ENCODE data around the gene STMP1. TPM values are rescaled to one million over a fixed set of nuclear protein-coding genes. Genes with fewer than 3 reads are reported as not detected.
A peak's percentile ranks its signal among the peaks of the same experiment; 100 is the strongest.

The STMP1 gene
- total and polyA plus RNA-seq, 2 of the 4 experiments (the other 2 are of a cell fraction) = 6.1 to 28.3 TPM

GRCh38 chr7:135713836-135714470 is 51.6 kb downstream of the STMP1 start (continued):
- no peak for TF ChIP-seq CEBPB (IDR thresholded peaks at IDR 0.05; ENCODE audit: low read depth, low read length)

DNA sequence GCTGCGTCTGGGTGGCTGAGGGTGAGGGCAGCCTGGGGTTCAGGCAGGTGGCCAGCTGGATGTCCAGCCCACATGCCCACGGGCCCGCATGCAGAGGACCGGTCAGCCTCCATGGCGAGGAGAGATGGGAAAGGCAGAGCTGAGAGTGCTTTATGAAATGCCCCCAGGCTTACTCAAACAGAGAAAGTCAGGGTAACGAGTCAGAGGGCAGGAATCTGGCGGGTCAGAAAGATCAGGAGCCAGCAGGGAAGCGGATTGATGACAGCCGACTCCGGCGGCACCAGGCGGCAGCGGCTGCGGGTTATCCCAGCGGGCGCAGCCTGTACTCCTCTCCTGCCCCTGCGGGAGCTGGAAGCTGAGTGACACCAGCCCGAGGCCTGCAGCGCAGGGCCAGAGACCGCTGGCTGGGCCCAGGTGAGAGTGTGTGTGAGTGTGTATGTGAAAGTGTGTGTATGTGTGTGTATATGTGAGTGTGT is 52.3 kb downstream of the STMP1 start:
- Histone ChIP-seq H2BK120ac (ENCODE audit: low read depth, low read length) (peak overlapping the region; percentile 86), H4K8ac (ENCODE audit: low read depth in 2 of 2, low read length in 2 of 2) (peak overlapping the region; percentile 14 to 68; a peak in 2 of 4 replicates), H2BK15ac (ENCODE audit: low read depth, low read length) (peak overlapping the region; percentile 57; the same call in 2 of the 3 replicates), H3K9me3 (ENCODE audit: control insufficient read depth, insufficient read depth, low read length) (no peaks in the 10 kb centered on the region), H3K4me3 (ENCODE audit: insufficient read depth, low read depth, low read length) (no peak overlapping the region), H2AFZ (replicated peaks; ENCODE audit: low read length, poor library complexity) (peak overlapping the region; percentile 87), H3K27me3 (ENCODE audit: control insufficient read depth, insufficient read depth, low read length) (no peaks in the 10 kb centered on the region), H2AK9ac (replicated peaks; ENCODE audit: low read depth, low read length, poor library complexity) (peak overlapping the region; percentile 88), H3K56ac (ENCODE audit: extremely low read depth, insufficient read depth, low read length) (no peak overlapping the region), H4K5ac (ENCODE audit: low read depth, low read length) (peak overlapping the region; percentile 10; the same call in 1 of the 2 replicates), H2AK5ac (ENCODE audit: low read depth, low read length) (peak overlapping the region; percentile 87), H3K36me3 (ENCODE audit: control insufficient read depth, insufficient read depth, low read length) (no peaks in the 10 kb centered on the region), H3K9me1 (ENCODE audit: insufficient read depth, low read length) (peaks cover 14% of the 10 kb centered on the region), H3K18ac (ENCODE audit: low read depth, low read length) (peak overlapping the region; percentile 34), H3K4me2 (ENCODE audit: low read depth, low read length) (peak overlapping the region; percentile 23; the same call in 1 of the 2 replicates), H3K27ac (ENCODE audit: insufficient read depth, low read length) (peak overlapping the region; percentile 41; the same call in 1 of the 2 replicates), H2BK5ac (ENCODE audit: low read depth, low read length, poor library complexity, severe bottlenecking) (peak overlapping the region; percentile 78), H3K79me1 (ENCODE audit: low read depth in 1 of 2, low read length in 2 of 2) (peaks cover 0 to 8% of the 10 kb centered on the region in 2 experiments; a peak in 2 of 4 replicates), H3K9ac (ENCODE audit: low read depth, low read length) (no peak overlapping the region), H4K20me1 (ENCODE audit: insufficient read depth, low read length) (no peaks in the 10 kb centered on the region), H3K23ac (ENCODE audit: low read depth, low read length) (peak overlapping the region; percentile 53; the same call in 1 of the 2 replicates), H3K4me1 (ENCODE audit: control insufficient read depth, insufficient read depth, low read length) (peaks cover 16% of the 10 kb centered on the region), H3K14ac (replicated peaks; ENCODE audit: low read depth, low read length) (peak overlapping the region; percentile 73), H2BK20ac (ENCODE audit: low read depth, low read length) (peak overlapping the region; percentile 60), H4K91ac (ENCODE audit: insufficient read depth, low read depth, low read length) (peak overlapping the region; percentile 77; the same call in 1 of the 2 replicates), H3K4ac (ENCODE audit: low read depth, low read length) (peak overlapping the region; percentile 82)
- dilution Hi-C loops (cut with HindIII; ENCODE audit: low sequenced_read_pairs, unreplicated experiment) (no loop called here), in situ Hi-C loops (cut with MboI; ENCODE audit: low sequenced_read_pairs) (no loop called here), intact Hi-C loops (cut with micrococcal nuclease) (loop anchor here (1.0 kb wide), 1 partner anchor 11 kb away; no protein-coding TSS in a partner anchor)
- 35% methylated on average over 8 of the region's 20 CpGs; no CpG with 5 or more reads in 1 of the 2 experiments for WGBS, 2 experiments (ENCODE audit: extremely low coverage in 2 of 2, insufficient read length in 1 of 2)
- ChIA-PET CTCF (interaction anchor here (0.7 to 1.0 kb wide), 2 partner anchors 41 to 83 kb away, joined by 3 to 5 read pairs; no protein-coding TSS in a partner anchor), POLR2A (ENCODE audit: unreplicated experiment) (no interaction called here)
- no TSS peak for BruUV-seq (replicated peaks)
- ATAC-seq (ENCODE audit: low read depth) (peak; percentile 68), DNase-seq (peak; percentile 74)
- TF ChIP-seq USF2 (IDR thresholded peaks at IDR 0.05; ENCODE audit: low read depth, low read length) (no peak), MXI1 (IDR thresholded peaks at IDR 0.05; ENCODE audit: borderline replicate concordance, low read depth, low read length) (no peak), SMC3 (IDR thresholded peaks at IDR 0.05; ENCODE audit: low read depth, low read length) (no peak), FOS (IDR thresholded peaks at IDR 0.05; ENCODE audit: low read depth, low read length) (no peak; the same call in 1 of the 2 replicates), RAD21 (IDR thresholded peaks at IDR 0.05; ENCODE audit: low read length) (no peak; the same call in 1 of the 2 replicates), RFX5 (IDR thresholded peaks at IDR 0.05; ENCODE audit: low read depth, low read length) (no peak), CTCF (conservative IDR thresholded peaks at IDR 0.05; ENCODE audit: low read depth, low read length) (no peak), RCOR1 (IDR thresholded peaks at IDR 0.05; ENCODE audit: insufficient replicate concordance, low read length) (no peak), POLR2A (IDR thresholded peaks at IDR 0.05; ENCODE audit: low read depth, low read length) (no peak), MAFK (IDR thresholded peaks at IDR 0.05; ENCODE audit: low read depth, low read length) (no peak)
- TF ChIP-seq, protein P1, sequence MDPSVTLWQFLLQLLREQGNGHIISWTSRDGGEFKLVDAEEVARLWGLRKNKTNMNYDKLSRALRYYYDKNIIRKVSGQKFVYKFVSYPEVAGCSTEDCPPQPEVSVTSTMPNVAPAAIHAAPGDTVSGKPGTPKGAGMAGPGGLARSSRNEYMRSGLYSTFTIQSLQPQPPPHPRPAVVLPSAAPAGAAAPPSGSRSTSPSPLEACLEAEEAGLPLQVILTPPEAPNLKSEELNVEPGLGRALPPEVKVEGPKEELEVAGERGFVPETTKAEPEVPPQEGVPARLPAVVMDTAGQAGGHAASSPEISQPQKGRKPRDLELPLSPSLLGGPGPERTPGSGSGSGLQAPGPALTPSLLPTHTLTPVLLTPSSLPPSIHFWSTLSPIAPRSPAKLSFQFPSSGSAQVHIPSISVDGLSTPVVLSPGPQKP (IDR thresholded peaks at IDR 0.05; ENCODE audit: borderline replicate concordance, low read depth, low read length) = no peak

Data from IMR-90 (cell line).